ENCODE data around the gene HAGHL.

GRCh38 chr16:746637-747036 is 19.7 kb downstream of the HAGHL start:
- no peak for TF ChIP-seq CTCF (IDR thresholded peaks at IDR 0.05)
- TF ChIP-seq POLR2A (IDR thresholded peaks at IDR 0.05) = no peak
